Osteoblast (primary cell): Measurements from ENCODE around the gene ARMC9. TPM values are rescaled to one million over a fixed set of nuclear protein-coding genes. Genes with fewer than 3 reads are reported as not detected.

Source experiments
- DNase-seq: peaks from one replicate; pipeline ENCODE4 v3.0.0; 2011; ENCODE audit warnings: low spot score, mixed read lengths; ENCODE audit not compliant: insufficient read length; ENCODE audit errors: missing footprints
- H2AFZ ChIP-seq: 2 replicates; pipeline ENCODE4 v1.6.0; 2011; ENCODE audit warnings: mild to moderate bottlenecking, low read length
- H3K27ac ChIP-seq: 2 replicates; pipeline ENCODE4 v1.5.1; 2011; ENCODE audit warnings: mild to moderate bottlenecking, low read depth, low read length, moderate library complexity
- H3K27me3 ChIP-seq: 2 replicates; pipeline ENCODE4 v1.6.0; 2012; ENCODE audit warnings: mild to moderate bottlenecking, control low read depth, inconsistent platforms, low read length, moderate library complexity; ENCODE audit not compliant: insufficient read depth
- H3K36me3 ChIP-seq: 2 replicates; pipeline ENCODE4 v1.5.1; 2011; ENCODE audit warnings: mild to moderate bottlenecking, low read length, control low read depth, moderate library complexity; ENCODE audit not compliant: insufficient read depth
- H3K4me1 ChIP-seq: 2 replicates; pipeline ENCODE4 v1.5.1; 2011; ENCODE audit warnings: mild to moderate bottlenecking, low read length, control low read depth, moderate library complexity; ENCODE audit not compliant: insufficient read depth
- H3K4me2 ChIP-seq: 2 replicates; pipeline ENCODE4 v1.6.0; 2011; ENCODE audit warnings: mild to moderate bottlenecking, low read length; ENCODE audit not compliant: insufficient read depth
- H3K4me3 ChIP-seq: fragments of 200-600 bp; sonication (generic); 3 replicates; pipeline ENCODE4 v1.5.1; 2012; ENCODE audit warnings: mild to moderate bottlenecking, low read length, inconsistent platforms; ENCODE audit not compliant: insufficient read depth
- H3K79me2 ChIP-seq: 2 replicates; pipeline ENCODE4 v1.6.0; 2012; ENCODE audit warnings: mild to moderate bottlenecking, low read length, control low read depth, inconsistent platforms; ENCODE audit not compliant: insufficient read depth
- H3K9me3 ChIP-seq: 2 replicates; pipeline ENCODE4 v1.5.1; 2011; ENCODE audit warnings: low read depth, low read length, control low read depth
- H4K20me1 ChIP-seq: 2 replicates; pipeline ENCODE4 v1.6.0; 2012; ENCODE audit warnings: mild to moderate bottlenecking, low read length, control low read depth; ENCODE audit not compliant: insufficient read depth
- CTCF ChIP-seq: IDR thresholded peaks from 2 replicates; pipeline ENCODE4 v1.5.1; 2011; ENCODE audit warnings: mild to moderate bottlenecking, low read depth, low read length, moderate library complexity; ENCODE audit errors: extremely low read depth
- total RNA-seq: library from RNA; depleted of rRNA; stranded (reverse); fragments of >200 nt; gene quantifications from 2 replicates; pipeline ENCODE4 v1.2.3, GENCODE V29; 2012

Gene ARMC9
- total RNA-seq, 1 donor: 221 TPM

- Histone ChIP-seq H3K27ac (no peak overlapping the region), H3K36me3 (peaks cover 19% of the 10 kb centered on the region), H3K27me3 (no peaks in the 10 kb centered on the region), H3K4me2 (no peak overlapping the region), H3K79me2 (no peaks in the 10 kb centered on the region), H3K4me1 (no peaks in the 10 kb centered on the region), H2AFZ (no peak overlapping the region), H3K9me3 (no peaks in the 10 kb centered on the region), H4K20me1 (peaks cover 3% of the 10 kb centered on the region), H3K4me3 (no peak overlapping the region)
- DNase-seq: no peak
- TF ChIP-seq CTCF: no peak
Measured at GRCh38 chr2:231319867-231320266, 121.4 kb downstream of the ARMC9 start.

- Histone ChIP-seq H3K4me3 (no peak overlapping the region), H4K20me1 (peaks cover 3% of the 10 kb centered on the region), H3K36me3 (peaks cover 19% of the 10 kb centered on the region), H3K27me3 (no peaks in the 10 kb centered on the region), H3K4me2 (no peak overlapping the region), H2AFZ (no peak overlapping the region), H3K79me2 (no peaks in the 10 kb centered on the region), H3K9me3 (no peaks in the 10 kb centered on the region), H3K4me1 (no peaks in the 10 kb centered on the region), H3K27ac (no peak overlapping the region)
- TF ChIP-seq CTCF: no peak
- no peak for DNase-seq
Measured at GRCh38 chr2:231321021-231321420, 122.6 kb downstream of the ARMC9 start.

- Histone ChIP-seq H2AFZ (no peak overlapping the region), H3K4me3 (no peak overlapping the region), H3K4me1 (no peaks in the 10 kb centered on the region), H3K4me2 (no peak overlapping the region), H3K79me2 (no peaks in the 10 kb centered on the region), H3K36me3 (peaks cover 19% of the 10 kb centered on the region), H3K27ac (no peak overlapping the region), H4K20me1 (peaks cover 3% of the 10 kb centered on the region), H3K9me3 (no peaks in the 10 kb centered on the region), H3K27me3 (no peaks in the 10 kb centered on the region)
- TF ChIP-seq CTCF: no peak
- DNase-seq: no peak
Measured at GRCh38 chr2:231321556-231322334, 123.3 kb downstream of the ARMC9 start.

GRCh38 chr2:231323316-231323715 is 124.9 kb downstream of the ARMC9 start:
- Histone ChIP-seq H3K9me3 (no peaks in the 10 kb centered on the region), H3K4me1 (no peaks in the 10 kb centered on the region), H3K36me3 (peaks cover 8% of the 10 kb centered on the region), H3K27ac (no peak overlapping the region), H3K27me3 (no peaks in the 10 kb centered on the region), H3K79me2 (no peaks in the 10 kb centered on the region), H3K4me3 (no peak overlapping the region), H4K20me1 (peaks cover 3% of the 10 kb centered on the region), H3K4me2 (no peak overlapping the region), H2AFZ (no peak overlapping the region)
- no peak for TF ChIP-seq CTCF
- DNase-seq: no peak
